ENCODE results near the gene SPG11. TPM values are rescaled to one million over a fixed set of nuclear protein-coding genes. Genes with fewer than 3 reads are reported as not detected.

SPG11 gene
- total and polyA plus RNA-seq, 9 of the 15 experiments (the other 6 are each of a cell fraction or from before 2014, with no cell fraction given): 23.3 to 71.2 (median 45.6) TPM

GRCh38 chr15:44711743-44712345 lies 48.4 kb upstream of the SPG11 start (continued):
- peak; percentile 54 for TF ChIP-seq PHF20 (IDR thresholded peaks at IDR 0.05; ENCODE audit: partially characterized antibody)
- TF ChIP-seq SMAD2 (IDR thresholded peaks at IDR 0.05; ENCODE audit: low read depth, low read length): no peak
- TF ChIP-seq ZNF696 (CRISPR knock-in tag; conservative IDR thresholded peaks at IDR 0.05): no peak
- TF ChIP-seq TEAD1 (CRISPR knock-in tag; IDR thresholded peaks at IDR 0.05): no peak
- TF ChIP-seq FIP1L1 (IDR thresholded peaks at IDR 0.05; ENCODE audit: low read depth, low read length, poor library complexity, severe bottlenecking): peak; percentile 21
- TF ChIP-seq MYBL2 (IDR thresholded peaks at IDR 0.05; ENCODE audit: low read depth): no peak
- no peak for TF ChIP-seq MYBL2 (CRISPR knock-in tag; IDR thresholded peaks at IDR 0.05; ENCODE audit: borderline replicate concordance)
- TF ChIP-seq HDAC2 (IDR thresholded peaks at IDR 0.05): no peak
- TF ChIP-seq MCM5 (IDR thresholded peaks at IDR 0.05; ENCODE audit: low read depth): no peak
- peak; percentile 77 for TF ChIP-seq SP1 (CRISPR knock-in tag; IDR thresholded peaks at IDR 0.05)
- TF ChIP-seq ZNF436 (CRISPR knock-in tag; IDR thresholded peaks at IDR 0.05): no peak
- TF ChIP-seq LEF1 (IDR thresholded peaks at IDR 0.05): no peak
- TF ChIP-seq SAFB (IDR thresholded peaks at IDR 0.05; ENCODE audit: borderline replicate concordance, low read depth, low read length): no peak
- no peak for TF ChIP-seq NEUROD1 (IDR thresholded peaks at IDR 0.05; ENCODE audit: borderline replicate concordance, low read depth, low read length, partially characterized antibody)
- TF ChIP-seq MBD1 (CRISPR knock-in tag; IDR thresholded peaks at IDR 0.05): no peak
- TF ChIP-seq DACH1 (IDR thresholded peaks at IDR 0.05; ENCODE audit: partially characterized antibody): no peak
- TF ChIP-seq ZNF766 (CRISPR knock-in tag; conservative IDR thresholded peaks at IDR 0.05): no peak
- TF ChIP-seq ZNF551 (CRISPR knock-in tag; IDR thresholded peaks at IDR 0.05): no peak
- TF ChIP-seq NBN (IDR thresholded peaks at IDR 0.05; ENCODE audit: low read depth): no peak
- TF ChIP-seq, protein P1, sequence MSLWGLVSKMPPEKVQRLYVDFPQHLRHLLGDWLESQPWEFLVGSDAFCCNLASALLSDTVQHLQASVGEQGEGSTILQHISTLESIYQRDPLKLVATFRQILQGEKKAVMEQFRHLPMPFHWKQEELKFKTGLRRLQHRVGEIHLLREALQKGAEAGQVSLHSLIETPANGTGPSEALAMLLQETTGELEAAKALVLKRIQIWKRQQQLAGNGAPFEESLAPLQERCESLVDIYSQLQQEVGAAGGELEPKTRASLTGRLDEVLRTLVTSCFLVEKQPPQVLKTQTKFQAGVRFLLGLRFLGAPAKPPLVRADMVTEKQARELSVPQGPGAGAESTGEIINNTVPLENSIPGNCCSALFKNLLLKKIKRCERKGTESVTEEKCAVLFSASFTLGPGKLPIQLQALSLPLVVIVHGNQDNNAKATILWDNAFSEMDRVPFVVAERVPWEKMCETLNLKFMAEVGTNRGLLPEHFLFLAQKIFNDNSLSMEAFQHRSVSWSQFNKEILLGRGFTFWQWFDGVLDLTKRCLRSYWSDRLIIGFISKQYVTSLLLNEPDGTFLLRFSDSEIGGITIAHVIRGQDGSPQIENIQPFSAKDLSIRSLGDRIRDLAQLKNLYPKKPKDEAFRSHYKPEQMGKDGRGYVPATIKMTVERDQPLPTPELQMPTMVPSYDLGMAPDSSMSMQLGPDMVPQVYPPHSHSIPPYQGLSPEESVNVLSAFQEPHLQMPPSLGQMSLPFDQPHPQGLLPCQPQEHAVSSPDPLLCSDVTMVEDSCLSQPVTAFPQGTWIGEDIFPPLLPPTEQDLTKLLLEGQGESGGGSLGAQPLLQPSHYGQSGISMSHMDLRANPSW (CRISPR knock-in tag; IDR thresholded peaks at IDR 0.05): no peak
- TF ChIP-seq RBFOX2 (IDR thresholded peaks at IDR 0.05; ENCODE audit: low read depth, low read length): peak; percentile 97
- peak; percentile 88 for TF ChIP-seq TGIF2 (CRISPR knock-in tag; IDR thresholded peaks at IDR 0.05)
- no peak for TF ChIP-seq SIN3B (IDR thresholded peaks at IDR 0.05; ENCODE audit: low read depth)
- TF ChIP-seq ZNF584 (CRISPR knock-in tag; IDR thresholded peaks at IDR 0.05; ENCODE audit: low read depth): no peak
- no peak for TF ChIP-seq FOXM1 (IDR thresholded peaks at IDR 0.05; ENCODE audit: low read depth)
- no peak for TF ChIP-seq FOXM1 (CRISPR knock-in tag; IDR thresholded peaks at IDR 0.05; ENCODE audit: low read depth)

All from K562 (cell line).